Urinary bladder (tissue), 4 donors: Measurements from ENCODE around the gene SLC2A5. TPM values are rescaled to one million over a fixed set of nuclear protein-coding genes. Genes with fewer than 3 reads are reported as not detected.

Experiments
- DNase-seq: peaks from one replicate; pipeline ENCODE4 v3.0.0-alpha.2; 2015; ENCODE audit errors: extremely low spot score
- H3K27ac ChIP-seq: one replicate; pipeline ENCODE4 v1.5.1; 2013; ENCODE audit warnings: low read depth, mild to moderate bottlenecking, moderate library complexity
- H3K36me3 ChIP-seq: one replicate; pipeline ENCODE4 v1.6.1; 2013; ENCODE audit warnings: mild to moderate bottlenecking, moderate library complexity; ENCODE audit not compliant: insufficient read depth
- H3K4me1 ChIP-seq: one replicate; pipeline ENCODE4 v1.6.1; 2013; ENCODE audit warnings: mild to moderate bottlenecking, moderate library complexity; ENCODE audit not compliant: insufficient read depth
- H3K4me3 ChIP-seq: one replicate; pipeline ENCODE4 v1.5.1; 2013; ENCODE audit warnings: low read depth, low read length
- WGBS: extraction: QIAGEN DNeasy Blood & Tissue Kit; methylation state at CpG from one replicate; pipeline ENCODE4 v1.1.7; 2013; 5-methylcytosine and 5-hydroxymethylcytosine counted together
- polyA plus RNA-seq: library from polyadenylated mRNA; stranded (reverse); fragments of 200-250 nt; gene quantifications from one replicate; pipeline ENCODE4 v1.2.3, GENCODE V29; 2013
- total RNA-seq: library from RNA; depleted of rRNA; stranded (reverse); fragments of >200 nt; gene quantifications from one replicate; pipeline ENCODE4 v1.2.3, GENCODE V29; 2014
- donor health status: healthy with polysubstance abuse.
- donor health status: healthy.

Gene SLC2A5
- total and polyA plus RNA-seq, 2 donors: 1.3 to 1.8 TPM

DNA sequence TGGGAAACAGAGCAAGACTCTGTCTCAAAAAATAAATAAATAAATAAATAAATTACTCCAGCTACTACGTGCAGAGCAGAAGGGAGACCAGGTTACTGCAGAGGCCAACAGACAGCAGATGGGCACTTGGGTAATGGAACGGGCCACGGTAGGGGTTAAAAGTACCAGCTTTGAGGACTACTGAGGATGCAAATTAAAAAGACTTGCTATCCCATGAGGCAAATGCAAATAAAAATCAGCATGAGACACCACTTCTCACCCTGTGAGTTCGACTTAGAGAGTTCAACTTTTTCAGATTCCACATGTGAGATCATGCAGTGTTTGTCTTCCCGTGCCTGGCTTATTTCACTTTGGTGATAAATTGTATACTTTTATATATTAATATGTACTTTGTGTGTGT is 6.6 kb downstream of the SLC2A5 start:
- Histone ChIP-seq H3K36me3 (no peaks in the 10 kb centered on the region), H3K4me3 (no peak overlapping the region), H3K4me1 (no peaks in the 10 kb centered on the region), H3K27ac (no peak overlapping the region)
- 73% methylated on average over 5 of the region's 5 CpGs for WGBS
- no peak for DNase-seq

DNA sequence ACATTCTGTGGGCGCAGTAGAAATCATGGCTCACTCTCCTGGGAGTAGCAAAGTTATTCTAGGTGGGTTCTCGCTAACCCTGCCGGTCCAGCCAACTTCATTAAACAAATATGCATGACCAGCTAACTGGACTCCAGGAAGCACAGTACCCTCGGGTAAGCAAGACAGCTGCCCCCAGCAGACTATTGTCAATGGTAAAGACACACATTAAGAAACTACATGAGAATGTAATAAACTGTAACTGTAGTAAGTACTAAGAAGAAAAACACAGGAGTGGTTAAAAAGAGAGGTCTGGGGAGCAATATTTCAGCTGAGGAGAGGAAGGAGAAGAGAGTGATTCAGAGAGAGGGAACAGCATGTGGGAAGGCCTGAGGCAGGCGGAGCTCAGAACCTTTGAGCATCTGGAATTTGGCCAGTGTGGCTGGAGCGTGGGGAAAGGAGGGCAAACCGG is 7.4 kb downstream of the SLC2A5 start:
- H3K4me1 ChIP-seq: no peaks in the 10 kb centered on the region
- WGBS: 84% methylated on average over 7 of the region's 7 CpGs
- H3K4me3 ChIP-seq: no peak overlapping the region
- DNase-seq: no peak
- no peaks in the 10 kb centered on the region for H3K36me3 ChIP-seq
- H3K27ac ChIP-seq: no peak overlapping the region

DNA sequence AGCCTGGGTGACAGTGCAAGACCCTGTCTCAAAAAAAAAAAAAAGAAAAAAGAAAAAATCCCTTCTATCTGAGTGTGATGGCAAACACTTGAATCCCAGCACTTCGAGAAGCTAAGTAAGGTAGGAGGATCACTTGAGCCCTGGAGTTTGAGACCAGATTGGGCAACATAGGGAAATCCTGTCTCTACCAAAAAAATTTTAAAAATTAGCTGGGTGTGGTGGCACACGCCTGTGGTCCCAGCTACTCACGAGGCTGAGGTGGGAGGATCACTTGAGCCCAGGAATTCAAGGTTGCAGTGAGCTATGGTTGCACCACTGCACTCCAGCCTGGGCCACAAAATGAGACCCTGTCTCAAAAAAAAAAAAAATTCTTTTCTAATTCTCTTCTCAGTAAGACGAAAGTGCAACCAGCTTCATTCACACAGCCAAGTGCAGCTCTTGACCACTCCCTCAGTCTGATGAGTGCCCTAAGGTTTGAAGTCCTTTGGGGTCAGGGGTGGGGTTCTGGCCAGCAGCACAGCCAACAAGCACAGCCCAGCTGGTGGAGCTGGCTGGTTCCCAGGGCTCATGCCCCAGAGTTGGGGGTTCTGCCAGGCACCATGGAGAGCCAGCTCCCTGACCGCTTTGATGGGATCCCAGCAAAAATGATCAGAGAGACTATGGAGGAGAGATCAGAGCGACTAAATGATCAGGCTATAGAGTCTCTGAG is 8.0 kb downstream of the SLC2A5 start:
- DNase-seq: no peak
- H3K4me3 ChIP-seq: no peak overlapping the region
- no peaks in the 10 kb centered on the region for H3K36me3 ChIP-seq
- WGBS: 69% methylated on average over 6 of the region's 6 CpGs
- no peak overlapping the region for H3K27ac ChIP-seq
- H3K4me1 ChIP-seq: no peaks in the 10 kb centered on the region

DNA sequence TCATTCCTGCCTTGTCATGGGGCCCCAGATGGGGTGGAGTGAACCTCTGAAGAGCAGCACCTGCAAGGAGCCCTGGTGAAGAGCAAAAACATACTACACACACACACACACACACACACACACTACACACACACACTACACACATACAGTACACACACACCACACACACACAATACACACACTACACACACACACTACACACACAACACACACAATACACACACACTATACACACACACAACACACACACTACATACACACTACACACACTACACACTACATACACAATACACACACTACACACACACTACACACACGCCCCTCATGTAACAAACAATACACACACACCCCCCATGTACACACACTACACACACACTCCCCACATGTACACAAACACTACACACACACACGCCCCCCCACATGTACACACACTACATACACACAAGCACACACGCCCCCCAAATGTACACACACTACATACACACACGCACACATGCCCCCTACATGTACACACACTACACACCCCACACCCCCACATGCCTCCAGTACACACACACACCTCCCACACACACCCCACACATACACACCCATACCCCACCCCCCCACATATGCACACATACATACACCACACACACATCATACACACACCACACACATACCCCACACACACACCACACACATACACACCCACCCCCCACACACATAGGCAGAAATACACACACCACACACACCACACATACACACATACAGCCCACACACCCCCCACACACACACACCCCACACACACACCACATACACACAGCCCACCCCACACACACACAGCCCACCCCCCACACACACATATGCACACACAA is 9.3 kb downstream of the SLC2A5 start:
- H3K36me3 ChIP-seq: no peaks in the 10 kb centered on the region
- no peaks in the 10 kb centered on the region for H3K4me1 ChIP-seq
- no peak for DNase-seq
- H3K4me3 ChIP-seq: no peak overlapping the region
- H3K27ac ChIP-seq: no peak overlapping the region
- 95% methylated on average over 4 of the region's 4 CpGs for WGBS

DNA sequence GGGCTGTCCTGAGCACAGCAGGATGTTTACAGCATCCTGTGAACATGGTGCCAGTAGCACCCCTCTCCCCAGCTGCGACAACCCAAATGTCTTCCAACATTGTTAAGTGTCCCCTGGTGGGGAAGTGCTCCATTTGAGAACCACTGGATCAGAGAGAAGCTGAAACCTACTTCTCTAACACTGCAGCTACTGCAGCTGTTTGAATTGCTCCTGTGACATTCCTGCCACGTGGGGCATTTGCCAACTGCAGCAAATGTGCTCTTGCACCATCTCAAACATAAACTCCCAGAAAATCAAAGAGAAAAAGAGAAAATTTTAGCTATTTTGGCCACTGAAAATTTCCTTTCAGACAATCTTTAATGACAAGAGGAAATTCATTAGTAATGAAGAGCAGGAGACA is 11.0 kb downstream of the SLC2A5 start:
- Histone ChIP-seq H3K4me1 (no peaks in the 10 kb centered on the region), H3K4me3 (no peak overlapping the region), H3K27ac (no peak overlapping the region), H3K36me3 (no peaks in the 10 kb centered on the region)
- 52% methylated on average over 2 of the region's 2 CpGs for WGBS
- DNase-seq: no peak

DNA sequence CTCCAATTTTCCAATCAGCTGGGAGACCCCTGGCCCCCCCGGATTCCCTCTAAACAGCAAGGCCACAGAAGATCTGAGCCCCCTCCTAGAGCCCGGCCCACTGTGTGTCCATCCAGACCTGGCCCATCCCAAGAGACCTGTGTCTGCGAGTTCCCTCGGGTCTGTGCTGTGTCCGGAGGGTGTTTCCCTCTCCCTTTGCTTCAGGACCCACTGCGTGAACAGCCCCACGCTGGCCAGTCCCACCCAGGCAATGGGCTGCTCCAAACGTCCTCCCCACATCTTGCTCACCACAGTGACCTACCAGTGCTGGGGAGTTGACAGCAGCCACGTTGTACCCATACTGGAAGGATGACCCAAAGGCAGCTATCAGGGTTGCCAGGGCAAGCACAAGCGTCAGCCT is 11.6 kb downstream of the SLC2A5 start:
- 86% methylated on average over 10 of the region's 10 CpGs for WGBS
- no peaks in the 10 kb centered on the region for H3K4me1 ChIP-seq
- H3K27ac ChIP-seq: no peak overlapping the region
- H3K4me3 ChIP-seq: no peak overlapping the region
- no peak for DNase-seq
- no peaks in the 10 kb centered on the region for H3K36me3 ChIP-seq

DNA sequence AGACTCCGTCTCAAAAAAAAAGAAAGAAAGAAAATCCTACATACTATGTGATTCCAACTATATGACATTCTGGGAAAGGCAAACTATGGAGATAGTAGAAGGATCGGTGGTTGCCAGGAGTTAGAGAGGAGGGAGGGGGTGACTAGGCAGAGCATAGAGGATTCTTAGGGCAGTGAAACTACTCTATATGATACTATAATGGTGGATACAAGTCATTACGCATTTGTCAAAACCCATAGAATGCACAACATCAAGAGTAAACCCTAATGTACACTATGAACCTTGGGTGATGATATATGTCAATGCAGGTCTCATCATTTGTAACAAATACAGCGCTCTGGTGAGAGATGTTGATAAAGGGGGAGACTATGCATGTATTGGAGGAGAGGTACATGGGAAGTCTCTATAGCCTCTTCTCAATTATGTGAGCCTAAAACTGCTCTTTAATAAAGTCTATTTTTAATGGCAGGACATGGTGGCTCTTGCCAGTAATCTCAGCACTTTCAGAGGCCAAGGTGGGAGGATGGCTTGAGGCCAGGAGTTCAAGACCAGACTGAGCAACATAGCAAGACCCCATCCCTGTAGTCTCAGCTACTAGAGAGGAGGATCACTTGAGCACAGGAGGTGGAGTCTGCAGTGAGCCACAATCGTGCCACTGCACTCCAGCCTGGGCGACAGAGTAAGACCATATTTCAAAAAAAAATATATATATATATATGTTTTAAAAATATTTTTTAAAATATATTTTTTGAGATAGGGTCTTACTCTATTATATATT is 17.0 kb downstream of the SLC2A5 start:
- Histone ChIP-seq H3K4me1 (no peaks in the 10 kb centered on the region), H3K36me3 (no peaks in the 10 kb centered on the region), H3K27ac (no peak overlapping the region), H3K4me3 (no peak overlapping the region)
- no peak for DNase-seq
- 91% methylated on average over 6 of the region's 6 CpGs for WGBS

DNA sequence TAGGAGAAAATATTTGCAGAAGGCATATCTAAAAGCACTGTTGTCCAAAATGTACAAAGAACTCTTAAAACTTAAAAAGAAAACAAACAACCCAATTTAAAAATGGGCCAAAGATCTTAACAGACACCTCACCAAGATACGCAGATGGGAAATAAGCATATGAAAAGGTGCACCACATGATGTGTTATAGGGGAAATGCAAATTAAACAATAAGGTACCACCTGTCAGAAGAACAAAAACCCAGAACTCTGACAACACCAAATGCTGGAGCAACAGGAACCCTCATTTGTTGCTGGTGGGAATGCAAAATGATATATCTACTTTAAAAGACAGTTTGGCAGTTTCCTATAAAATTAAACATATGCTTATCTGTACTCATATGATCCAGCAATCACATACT is 18.1 kb downstream of the SLC2A5 start:
- Histone ChIP-seq H3K36me3 (no peaks in the 10 kb centered on the region), H3K4me1 (no peaks in the 10 kb centered on the region), H3K4me3 (no peak overlapping the region), H3K27ac (no peak overlapping the region)
- WGBS: 50% methylated on average over 1 of the region's 1 CpG
- DNase-seq: no peak

DNA sequence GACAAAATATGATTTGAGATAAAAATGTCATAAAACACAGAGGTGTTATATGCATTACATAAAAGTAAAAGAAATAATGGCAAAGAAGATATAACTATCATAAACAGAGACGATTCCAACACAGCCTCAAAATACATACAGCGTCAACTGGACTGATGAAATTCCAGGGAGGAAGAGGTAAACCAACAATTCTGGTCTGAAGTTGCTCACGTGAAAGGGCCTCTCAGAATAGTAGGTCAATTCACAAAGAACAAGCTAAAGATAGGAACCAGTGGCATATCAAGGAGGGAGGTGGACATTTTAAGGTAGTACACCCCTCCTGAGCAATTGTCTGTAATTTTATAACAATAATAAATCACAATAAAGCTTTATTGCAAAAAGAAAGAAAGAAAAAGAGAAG is 18.6 kb downstream of the SLC2A5 start:
- H3K36me3 ChIP-seq: no peaks in the 10 kb centered on the region
- H3K27ac ChIP-seq: no peak overlapping the region
- H3K4me3 ChIP-seq: no peak overlapping the region
- DNase-seq: no peak
- WGBS: 60% methylated on average over 3 of the region's 3 CpGs
- H3K4me1 ChIP-seq: no peaks in the 10 kb centered on the region

DNA sequence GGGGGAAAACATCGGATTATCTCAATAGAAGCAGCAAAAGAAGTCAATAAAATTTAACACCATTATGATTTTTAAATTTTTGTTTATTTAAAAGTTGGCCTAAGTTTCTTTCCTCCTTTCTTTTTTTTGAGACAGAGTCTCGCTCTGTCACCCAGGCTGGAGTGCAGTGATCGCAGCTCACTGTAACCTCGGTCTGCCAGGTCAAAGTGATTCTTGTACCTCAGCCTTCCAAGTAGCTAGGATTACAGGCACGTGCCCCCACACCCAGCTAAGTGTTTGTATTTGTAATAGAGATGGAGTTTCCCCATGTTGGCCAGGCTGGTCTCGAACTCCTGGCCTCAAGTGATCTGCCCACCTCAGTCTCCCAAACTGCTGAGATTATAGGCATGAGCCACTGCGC is 20.9 kb downstream of the SLC2A5 start:
- no peak overlapping the region for H3K4me3 ChIP-seq
- 85% methylated on average over 7 of the region's 7 CpGs for WGBS
- no peaks in the 10 kb centered on the region for H3K4me1 ChIP-seq
- no peak for DNase-seq
- H3K27ac ChIP-seq: no peak overlapping the region
- no peaks in the 10 kb centered on the region for H3K36me3 ChIP-seq

DNA sequence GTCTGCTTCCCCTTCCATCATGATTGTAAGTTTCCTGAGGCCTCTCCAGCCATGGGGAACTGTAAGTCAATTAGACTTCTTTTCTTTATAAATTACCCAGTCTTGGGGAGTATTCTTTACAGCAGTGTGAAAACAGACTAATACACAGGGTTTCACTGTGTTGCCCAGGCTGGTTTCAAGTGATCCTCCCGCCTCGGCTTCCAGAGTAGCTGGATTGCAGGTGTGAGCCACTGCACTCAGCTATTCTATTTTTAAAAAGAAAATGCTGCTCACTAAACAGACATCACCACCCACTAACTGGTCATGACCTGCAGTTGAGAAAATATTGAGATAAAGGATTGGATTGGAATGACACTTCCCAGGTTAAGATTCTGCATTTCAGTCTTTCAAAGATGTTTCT is 22.4 kb downstream of the SLC2A5 start:
- Histone ChIP-seq H3K27ac (no peak overlapping the region), H3K4me3 (no peak overlapping the region), H3K36me3 (no peaks in the 10 kb centered on the region), H3K4me1 (no peaks in the 10 kb centered on the region)
- 100% methylated on average over 2 of the region's 2 CpGs for WGBS
- DNase-seq: no peak

DNA sequence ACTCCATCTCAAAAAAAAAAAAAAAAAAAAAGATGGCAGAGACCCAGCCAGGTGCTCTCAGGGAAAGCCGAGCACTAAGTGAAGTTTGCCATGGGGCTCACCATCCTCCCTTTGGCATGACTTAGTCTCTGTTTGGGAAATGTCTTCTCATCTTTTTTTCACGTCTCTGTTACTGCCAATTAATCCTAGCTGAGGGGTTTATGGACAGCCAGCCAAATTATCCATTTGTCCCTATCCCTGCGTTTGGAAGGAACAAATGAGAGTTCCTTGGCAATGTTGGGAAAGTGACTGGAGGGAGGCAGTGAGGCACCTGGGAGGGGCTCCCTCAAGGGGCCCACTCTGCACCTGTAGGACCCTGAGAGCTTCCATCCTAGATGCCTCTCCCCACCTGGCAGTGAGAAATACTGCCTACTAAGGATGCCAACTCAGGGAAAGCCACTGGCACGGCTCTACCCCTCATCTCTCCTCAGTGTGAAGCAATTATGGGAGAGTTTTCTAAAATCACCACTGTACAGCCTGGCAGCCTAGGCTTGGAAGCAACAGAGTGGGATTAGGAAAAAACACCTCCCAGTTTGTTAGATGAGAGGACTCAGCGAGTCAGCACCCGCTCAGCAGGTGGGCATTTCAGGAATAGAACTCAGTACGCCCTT is 23.4 kb downstream of the SLC2A5 start:
- Histone ChIP-seq H3K4me1 (no peaks in the 10 kb centered on the region), H3K4me3 (no peak overlapping the region), H3K27ac (no peak overlapping the region), H3K36me3 (no peaks in the 10 kb centered on the region)
- 83% methylated on average over 7 of the region's 7 CpGs for WGBS
- no peak for DNase-seq

DNA sequence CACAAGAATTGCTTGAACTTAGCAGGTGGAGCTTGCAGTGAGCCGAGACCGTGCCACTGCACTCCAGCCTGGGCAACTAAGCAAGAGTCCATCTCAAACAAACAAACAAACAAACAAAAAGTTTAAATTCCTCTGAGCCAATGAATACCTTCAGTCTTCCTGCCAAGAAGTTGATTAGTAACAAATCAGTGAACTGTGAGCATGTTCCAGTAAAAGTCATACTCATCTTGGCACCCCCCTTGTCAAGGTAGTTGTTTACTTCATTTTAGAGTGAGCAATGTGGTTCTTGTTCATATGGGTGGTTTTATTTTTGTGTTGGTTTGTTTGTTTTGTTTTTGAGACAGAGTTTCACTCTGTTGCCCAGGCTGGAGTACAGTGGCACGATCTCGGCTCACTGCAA is 25.2 kb downstream of the SLC2A5 start:
- Histone ChIP-seq H3K4me1 (no peaks in the 10 kb centered on the region), H3K27ac (no peak overlapping the region), H3K36me3 (no peaks in the 10 kb centered on the region), H3K4me3 (no peak overlapping the region)
- whole genome bisulfite sequencing: 97% methylated on average over 4 of the region's 4 CpGs
- no peak for DNase-seq
